HepG2 (cell line): ENCODE data around the gene NCLN. TPM values are rescaled to one million over a fixed set of nuclear protein-coding genes. Genes with fewer than 3 reads are reported as not detected.

Experiments
- MIER2 ChIP-seq: IDR thresholded peaks from 2 replicates; pipeline ENCODE4 v1.6.1; 2016; ENCODE audit warnings: missing biosample characterization, missing genetic modification reagents
- NAIF1 ChIP-seq: sonication (generic); formaldehyde crosslinking; IDR thresholded peaks from 2 replicates; pipeline ENCODE4 v1.5.0; 2020; ENCODE audit warnings: mild to moderate bottlenecking, missing genetic modification reagents, borderline replicate concordance
- PRDM15 ChIP-seq: sonication (generic); formaldehyde crosslinking; IDR thresholded peaks from 2 replicates; pipeline ENCODE4 v1.4.0; 2020; ENCODE audit warnings: missing genetic modification reagents
- ZHX2 ChIP-seq, 2 experiments: sonication (generic) in 1 of 2; formaldehyde crosslinking in 1 of 2; IDR thresholded peaks; 2 replicates each; pipeline versions ENCODE4 v1.6.1 to v1.9.0; 2014 to 2022; ENCODE audit warnings: antibody characterized with exemption in 1 of 2, borderline replicate concordance in 1 of 2, inconsistent platforms in 1 of 2, low read depth in 1 of 2, missing genetic modification reagents in 1 of 2
- ZNF484 ChIP-seq: sonication (generic); formaldehyde crosslinking; IDR thresholded peaks from 2 replicates; pipeline ENCODE4 v1.5.1; 2020; ENCODE audit warnings: mild to moderate bottlenecking, low read depth, missing genetic modification reagents, borderline replicate concordance
- ZNF616 ChIP-seq: sonication (generic); formaldehyde crosslinking; IDR thresholded peaks from 2 replicates; pipeline ENCODE4 v1.5.0; 2020; ENCODE audit warnings: low read depth, mild to moderate bottlenecking, missing genetic modification reagents
- polyA plus RNA-seq, 8 experiments: library from polyadenylated mRNA; depleted of rRNA in 3 of 8; stranded (reverse) in 7 of 8; unstranded in 1 of 8; fragments of >200 nt; fragmentation: Illumina TruSeq in 4 of 8; extraction: Trizol in 4 of 8; gene quantifications; 2 replicates each; pipeline versions ENCODE4 v1.2.1 to v1.2.3, GENCODE V29; 2011 to 2016; ENCODE audit warnings: low read depth in 4 of 8, missing spikeins in 1 of 8, mixed read lengths in 1 of 8; ENCODE audit not compliant: insufficient read depth in 1 of 8
- total RNA-seq, 5 experiments: library from RNA; depleted of rRNA; stranded (reverse); fragments of >200 nt; fragmentation: Illumina TruSeq; extraction: Trizol; gene quantifications; 2 replicates each; pipeline ENCODE4 v1.2.3, GENCODE V29; 2016; ENCODE audit warnings: low read depth in 1 of 5

Gene NCLN
- total and polyA plus RNA-seq, 2 of the 13 experiments (the other 11 are each of a cell fraction or from before 2014, with no cell fraction given), result 42.6 to 56.0 TPM

- TF ChIP-seq PRDM15 (CRISPR knock-in tag) (no peak), NAIF1 (no peak), ZNF484 (CRISPR knock-in tag) (no peak), MIER2 (CRISPR knock-in tag) (no peak), ZHX2 (IDR thresholded peaks at IDR 0.05; ENCODE audit: low read depth) (no peak), ZHX2 (CRISPR knock-in tag; IDR thresholded peaks at IDR 0.05; ENCODE audit: borderline replicate concordance) (no peak), ZNF616 (CRISPR knock-in tag) (no peak)
These were observed 25.5 kb upstream of the NCLN start (continued) for GRCh38 chr19:3160219-3160618.
